Endothelial cell of umbilical vein (primary cell): ENCODE data around the gene YPEL4.

Source experiments
- EZH2 ChIP-seq: IDR thresholded peaks from 2 replicates; pipeline ENCODE4 v1.6.1; 2012; ENCODE audit warnings: borderline replicate concordance, low read depth, mild to moderate bottlenecking, moderate library complexity, low read length, inconsistent platforms; ENCODE audit not compliant: severe bottlenecking
- POLR2A ChIP-seq: IDR thresholded peaks from 2 replicates; pipeline ENCODE4 v1.6.1; 2012; ENCODE audit warnings: low read depth, mild to moderate bottlenecking, control low read depth, low read length
- POLR2AphosphoS5 ChIP-seq: IDR thresholded peaks from 2 replicates; pipeline ENCODE4 v1.6.1; 2012; ENCODE audit warnings: low read depth, mild to moderate bottlenecking, control low read depth, low read length, moderate library complexity; ENCODE audit not compliant: insufficient read depth
- TF ChIP-seq, protein P1 (sequence below), 2 donors: IDR thresholded peaks; 1 replicate in 1 of 2; 2 replicates in 1 of 2; pipeline ENCODE4 v1.5.1; 2011; ENCODE audit warnings: low read length in 2 of 2, mild to moderate bottlenecking in 2 of 2, moderate library complexity in 2 of 2, control low read depth in 1 of 2, inconsistent platforms in 1 of 2, low read depth in 1 of 2; ENCODE audit not compliant: insufficient read depth in 1 of 2; ENCODE audit errors: extremely low read depth in 1 of 2
- TF ChIP-seq, protein P2 (sequence below): IDR thresholded peaks from 2 replicates; pipeline ENCODE4 v1.6.1; 2011; ENCODE audit not compliant: insufficient read depth, insufficient read length

DNA sequence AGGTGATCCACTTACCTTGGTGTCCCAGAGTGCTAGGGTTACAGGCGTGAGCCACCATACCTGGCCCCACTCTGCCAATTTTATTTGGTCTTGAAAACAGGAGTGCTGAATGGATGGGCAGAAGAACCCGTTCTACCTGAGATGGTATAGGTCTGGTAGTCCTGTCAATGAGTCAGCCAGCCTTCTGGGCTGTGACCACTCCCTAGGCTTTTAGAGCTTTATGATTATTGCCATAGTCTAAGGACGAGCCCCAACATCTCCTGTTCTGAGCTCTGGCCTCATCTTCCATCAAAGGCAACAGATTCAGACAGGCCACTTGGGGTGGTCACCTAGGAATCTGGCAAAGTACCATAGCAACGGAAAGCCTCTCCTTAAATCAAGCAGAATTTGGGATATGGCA lies 29.7 kb upstream of the YPEL4 start:
- TF ChIP-seq POLR2AphosphoS5 (no peak), POLR2A (no peak), EZH2 (no peak)
- TF ChIP-seq, protein P1, sequence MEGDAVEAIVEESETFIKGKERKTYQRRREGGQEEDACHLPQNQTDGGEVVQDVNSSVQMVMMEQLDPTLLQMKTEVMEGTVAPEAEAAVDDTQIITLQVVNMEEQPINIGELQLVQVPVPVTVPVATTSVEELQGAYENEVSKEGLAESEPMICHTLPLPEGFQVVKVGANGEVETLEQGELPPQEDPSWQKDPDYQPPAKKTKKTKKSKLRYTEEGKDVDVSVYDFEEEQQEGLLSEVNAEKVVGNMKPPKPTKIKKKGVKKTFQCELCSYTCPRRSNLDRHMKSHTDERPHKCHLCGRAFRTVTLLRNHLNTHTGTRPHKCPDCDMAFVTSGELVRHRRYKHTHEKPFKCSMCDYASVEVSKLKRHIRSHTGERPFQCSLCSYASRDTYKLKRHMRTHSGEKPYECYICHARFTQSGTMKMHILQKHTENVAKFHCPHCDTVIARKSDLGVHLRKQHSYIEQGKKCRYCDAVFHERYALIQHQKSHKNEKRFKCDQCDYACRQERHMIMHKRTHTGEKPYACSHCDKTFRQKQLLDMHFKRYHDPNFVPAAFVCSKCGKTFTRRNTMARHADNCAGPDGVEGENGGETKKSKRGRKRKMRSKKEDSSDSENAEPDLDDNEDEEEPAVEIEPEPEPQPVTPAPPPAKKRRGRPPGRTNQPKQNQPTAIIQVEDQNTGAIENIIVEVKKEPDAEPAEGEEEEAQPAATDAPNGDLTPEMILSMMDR (IDR thresholded peaks at IDR 0.05; ENCODE audit: extremely low read depth in 1 of 2, insufficient read depth in 1 of 2, low read depth in 1 of 2, low read length in 2 of 2): no peak
- TF ChIP-seq, protein P2, sequence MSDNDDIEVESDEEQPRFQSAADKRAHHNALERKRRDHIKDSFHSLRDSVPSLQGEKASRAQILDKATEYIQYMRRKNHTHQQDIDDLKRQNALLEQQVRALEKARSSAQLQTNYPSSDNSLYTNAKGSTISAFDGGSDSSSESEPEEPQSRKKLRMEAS: no peak
